Measurements from ENCODE around the gene SIGLEC10. TPM values are rescaled to one million over a fixed set of nuclear protein-coding genes. Genes with fewer than 3 reads are reported as not detected.
"Not testable (repeated sequence)": the region's sequence is repeated elsewhere in the genome, so short reads cannot be mapped to it uniquely, and the experiment has no call there.

The SIGLEC10 gene
- polyA plus RNA-seq, 1 experiment: not detected

GRCh38 chr19:51457351-51458013 lies 40.0 kb upstream of the SIGLEC10 start:
- ChIA-PET CTCF (no interaction called here), POLR2A (no interaction called here)
- Histone ChIP-seq H3K4me3 (ENCODE audit: low read depth, low read length) (no peak overlapping the region), H3K36me3 (ENCODE audit: control insufficient read depth, insufficient read depth, low read length) (no peaks in the 10 kb centered on the region), H3K27me3 (ENCODE audit: control insufficient read depth, insufficient read depth, low read length) (no peaks in the 10 kb centered on the region)
- DNase-seq (ENCODE audit: low read depth): no peak
- TF ChIP-seq CTCF (IDR thresholded peaks at IDR 0.05; ENCODE audit: insufficient read depth, low read depth, low read length): no peak

GRCh38 chr19:51456541-51457290 lies 39.3 kb upstream of the SIGLEC10 start:
- H3K4me3 ChIP-seq (ENCODE audit: low read depth, low read length): no peak overlapping the region
- CTCF ChIA-PET: no interaction called here
- H3K36me3 ChIP-seq (ENCODE audit: control insufficient read depth, insufficient read depth, low read length): no peaks in the 10 kb centered on the region
- no peak for DNase-seq (ENCODE audit: low read depth)
- TF ChIP-seq CTCF (IDR thresholded peaks at IDR 0.05; ENCODE audit: insufficient read depth, low read depth, low read length): no peak
- no peaks in the 10 kb centered on the region for H3K27me3 ChIP-seq (ENCODE audit: control insufficient read depth, insufficient read depth, low read length)
- POLR2A ChIA-PET: no interaction called here

GRCh38 chr19:51450730-51451307 lies 33.4 kb upstream of the SIGLEC10 start:
- Histone ChIP-seq H3K4me3 (ENCODE audit: low read depth, low read length) (no peak overlapping the region), H3K27me3 (ENCODE audit: control insufficient read depth, insufficient read depth, low read length) (no peaks in the 10 kb centered on the region), H3K36me3 (ENCODE audit: control insufficient read depth, insufficient read depth, low read length) (no peaks in the 10 kb centered on the region)
- TF ChIP-seq CTCF (IDR thresholded peaks at IDR 0.05; ENCODE audit: insufficient read depth, low read depth, low read length): no peak
- CTCF ChIA-PET: interaction anchor here (1.6 kb wide), 1 partner anchor 22 kb away, joined by 3 read pairs; no protein-coding TSS in a partner anchor
- no peak for DNase-seq (ENCODE audit: low read depth)
- POLR2A ChIA-PET: no interaction called here

GRCh38 chr19:51448411-51449016 lies 31.1 kb upstream of the SIGLEC10 start:
- TF ChIP-seq CTCF (IDR thresholded peaks at IDR 0.05; ENCODE audit: insufficient read depth, low read depth, low read length): no peak
- Histone ChIP-seq H3K4me3 (ENCODE audit: low read depth, low read length) (no peak overlapping the region), H3K36me3 (ENCODE audit: control insufficient read depth, insufficient read depth, low read length) (no peaks in the 10 kb centered on the region), H3K27me3 (ENCODE audit: control insufficient read depth, insufficient read depth, low read length) (no peaks in the 10 kb centered on the region)
- CTCF ChIA-PET: no interaction called here
- no peak for DNase-seq (ENCODE audit: low read depth)
- POLR2A ChIA-PET: no interaction called here

- ChIA-PET CTCF (no interaction called here), POLR2A (no interaction called here)
- Histone ChIP-seq H3K36me3 (ENCODE audit: control insufficient read depth, insufficient read depth, low read length) (no peaks in the 10 kb centered on the region), H3K27me3 (ENCODE audit: control insufficient read depth, insufficient read depth, low read length) (no peaks in the 10 kb centered on the region), H3K4me3 (ENCODE audit: low read depth, low read length) (no peak overlapping the region)
- no peak for DNase-seq (ENCODE audit: low read depth)
- TF ChIP-seq CTCF (IDR thresholded peaks at IDR 0.05; ENCODE audit: insufficient read depth, low read depth, low read length): no peak
These were observed 30.6 kb upstream of the SIGLEC10 start for GRCh38 chr19:51448011-51448410.

- H3K4me3 ChIP-seq (ENCODE audit: low read depth, low read length); H3K27me3 ChIP-seq (ENCODE audit: control insufficient read depth, insufficient read depth, low read length); POLR2A ChIA-PET; DNase-seq (ENCODE audit: low read depth); H3K36me3 ChIP-seq (ENCODE audit: control insufficient read depth, insufficient read depth, low read length); CTCF ChIA-PET: not testable (repeated sequence)
These were observed 30.1 kb upstream of the SIGLEC10 start for GRCh38 chr19:51447510-51447909.
